H1 (cell line): ENCODE measurements around the gene MRPL4. TPM values are rescaled to one million over a fixed set of nuclear protein-coding genes. Genes with fewer than 3 reads are reported as not detected.

Source experiments
- polyA plus RNA-seq, 7 experiments: library from polyadenylated mRNA; depleted of rRNA in 3 of 7; stranded (reverse) in 5 of 7; unstranded in 2 of 7; fragments of >200 nt in 5 of 7; fragments of 200-250 nt in 2 of 7; gene quantifications; 1 replicate in 5 of 7; 2 replicates in 1 of 7; 4 replicates in 1 of 7; pipeline versions ENCODE4 v1.2.1 to v1.2.3, GENCODE V29; 2011 to 2013; ENCODE audit warnings: missing spikeins in 2 of 7, mixed read lengths in 2 of 7
- total RNA-seq: library from RNA; stranded (reverse); fragmentation: NEBNext Ultra II Directional; extraction: Animal tissue kit (Norgen Biotek cat#: 25700); gene quantifications from 2 replicates; pipeline ENCODE4 v1.2.1, GENCODE V29; 2021
- TF ChIP-seq, protein P1 (sequence below): IDR thresholded peaks from 2 replicates; pipeline ENCODE4 v1.6.1; 2012; ENCODE audit warnings: inconsistent platforms

Gene MRPL4
- total and polyA plus RNA-seq, 2 of the 8 experiments (the other 6 are each of a cell fraction or from before 2014, with no cell fraction given): 82.3 to 187 TPM

DNA sequence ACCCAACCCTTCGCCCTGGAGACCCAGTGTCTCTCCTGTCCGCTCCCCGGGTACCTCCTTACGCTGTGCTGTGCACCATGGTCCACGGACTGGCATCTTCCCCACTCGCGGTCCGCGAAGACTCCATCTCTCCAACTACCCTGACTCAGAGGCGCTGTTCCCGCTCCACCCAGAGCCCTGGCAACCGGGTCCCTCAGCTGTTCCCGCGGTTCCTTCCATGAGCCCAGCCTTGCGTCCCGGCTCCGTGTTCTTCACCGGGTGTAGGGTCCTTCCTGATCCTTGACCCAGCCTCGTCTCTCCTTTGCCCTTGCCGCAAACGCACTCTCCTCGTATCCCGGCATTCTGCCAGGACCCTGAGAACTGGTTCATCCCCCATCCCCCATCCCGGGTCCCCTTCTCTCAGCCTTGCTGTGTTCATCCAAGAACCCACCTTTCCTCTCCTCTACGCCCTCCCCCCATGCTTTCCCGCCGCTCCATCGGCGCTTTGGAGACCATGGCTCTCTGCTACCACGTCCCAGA, 38.4 kb downstream of the MRPL4 start (continued):
- TF ChIP-seq, protein P1, sequence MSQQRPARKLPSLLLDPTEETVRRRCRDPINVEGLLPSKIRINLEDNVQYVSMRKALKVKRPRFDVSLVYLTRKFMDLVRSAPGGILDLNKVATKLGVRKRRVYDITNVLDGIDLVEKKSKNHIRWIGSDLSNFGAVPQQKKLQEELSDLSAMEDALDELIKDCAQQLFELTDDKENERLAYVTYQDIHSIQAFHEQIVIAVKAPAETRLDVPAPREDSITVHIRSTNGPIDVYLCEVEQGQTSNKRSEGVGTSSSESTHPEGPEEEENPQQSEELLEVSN: no peak
